ENCODE data around the gene SCART1.

DNA sequence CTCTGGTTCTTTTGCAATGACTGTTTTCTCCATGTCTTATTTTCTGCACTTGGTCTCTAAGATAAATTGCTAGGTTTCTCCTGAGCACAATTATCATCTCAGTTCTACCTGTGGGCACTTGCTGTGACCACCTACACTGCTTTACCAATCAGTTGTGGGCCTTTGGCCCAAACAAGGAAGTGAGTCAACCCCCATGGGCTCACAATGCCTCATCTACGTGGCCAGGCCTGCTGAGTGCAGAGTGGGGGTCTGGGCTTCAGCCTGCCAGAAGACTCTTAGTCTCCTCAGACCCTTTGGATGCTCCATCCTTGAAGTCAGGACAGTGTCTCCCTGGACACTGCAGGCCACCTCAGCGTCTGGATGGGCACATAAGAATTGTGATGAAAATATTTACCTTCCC is 20.3 kb downstream of the SCART1 start:
- no peak for TF ChIP-seq EZH2phosphoT487 (IDR thresholded peaks at IDR 0.05; ENCODE audit: borderline replicate concordance)
- no peak for TF ChIP-seq CTCF (IDR thresholded peaks at IDR 0.05 in 2 of 3, conservative IDR thresholded peaks at IDR 0.05 in 1 of 3; ENCODE audit: borderline replicate concordance in 1 of 3, insufficient read depth in 1 of 3, low read depth in 2 of 3, low read length in 2 of 3)
- TF ChIP-seq POLR2A (IDR thresholded peaks at IDR 0.05; ENCODE audit: borderline replicate concordance, extremely low read depth, insufficient read depth, insufficient read length), result no peak
- TF ChIP-seq EZH2 (IDR thresholded peaks at IDR 0.05), result no peak
- no peak for TF ChIP-seq ZNF274 (IDR thresholded peaks at IDR 0.05; ENCODE audit: low read depth, low read length)

Measured in HCT116 (cell line).